Hepatocyte (in vitro differentiated cells): Measurements from ENCODE around the gene RALBP1. TPM values are rescaled to one million over a fixed set of nuclear protein-coding genes. Genes with fewer than 3 reads are reported as not detected.

ENCODE experiments used
- DNase-seq: peaks from one replicate; pipeline ENCODE4 v3.0.0-alpha.2; 2016; ENCODE audit warnings: low spot score
- H2AFZ ChIP-seq: fragments of 200-600 bp; sonication (generic); 2 replicates; pipeline ENCODE4 v1.6.0; 2016; ENCODE audit warnings: antibody characterized with exemption, mild to moderate bottlenecking
- H3K27ac ChIP-seq: fragments of 200-600 bp; sonication (generic); 2 replicates; pipeline ENCODE4 v1.5.1; 2016; ENCODE audit warnings: mild to moderate bottlenecking
- H3K27me3 ChIP-seq: fragments of 200-600 bp; sonication (generic); 2 replicates; pipeline ENCODE4 v1.6.1; 2016
- H3K36me3 ChIP-seq: fragments of 200-600 bp; sonication (generic); replicated peaks from 2 replicates; pipeline ENCODE4 v1.5.1; 2016; ENCODE audit warnings: low read depth; ENCODE audit not compliant: insufficient read depth
- H3K4me1 ChIP-seq: fragments of 200-600 bp; sonication (generic); 2 replicates; pipeline ENCODE4 v1.5.1; 2016; ENCODE audit warnings: mild to moderate bottlenecking, moderate library complexity; ENCODE audit not compliant: insufficient read depth
- H3K4me2 ChIP-seq: fragments of 200-600 bp; sonication (generic); 2 replicates; pipeline ENCODE4 v1.6.0; 2016
- H3K4me3 ChIP-seq: fragments of 200-600 bp; sonication (generic); 2 replicates; pipeline ENCODE4 v1.5.1; 2016; ENCODE audit warnings: mild to moderate bottlenecking
- H3K79me2 ChIP-seq: fragments of 200-600 bp; sonication (generic); 2 replicates; pipeline ENCODE4 v1.6.0; 2017; ENCODE audit warnings: mild to moderate bottlenecking
- H3K9me2 ChIP-seq: fragments of 200-600 bp; sonication (generic); replicated peaks from 2 replicates; pipeline ENCODE4 v1.6.0; 2017; ENCODE audit warnings: mild to moderate bottlenecking; ENCODE audit not compliant: insufficient read depth
- H3K9me3 ChIP-seq: fragments of 200-600 bp; sonication (generic); 2 replicates; pipeline ENCODE4 v1.5.1; 2016; ENCODE audit warnings: low read depth, mild to moderate bottlenecking
- H4K20me1 ChIP-seq: fragments of 200-600 bp; sonication (generic); 2 replicates; pipeline ENCODE4 v1.6.0; 2016; ENCODE audit warnings: mild to moderate bottlenecking; ENCODE audit not compliant: insufficient read depth, poor library complexity, severe bottlenecking
- CTCF ChIP-seq: fragments of 200-600 bp; sonication (generic); IDR thresholded peaks from 2 replicates; pipeline ENCODE4 v1.5.1; 2016; ENCODE audit warnings: antibody characterized with exemption, mild to moderate bottlenecking; ENCODE audit not compliant: poor library complexity
- EZH2 ChIP-seq: fragments of 200-600 bp; sonication (generic); IDR thresholded peaks from 2 replicates; pipeline ENCODE4 v1.6.1; 2016; ENCODE audit warnings: antibody characterized with exemption, mild to moderate bottlenecking, borderline replicate concordance
- EZH2phosphoT487 ChIP-seq: fragments of 200-600 bp; sonication (generic); IDR thresholded peaks from one replicate; pipeline ENCODE4 v1.6.1; 2018; ENCODE audit warnings: antibody characterized with exemption, mild to moderate bottlenecking, low read depth, moderate library complexity; ENCODE audit not compliant: unreplicated experiment, severe bottlenecking
- WGBS: methylation state at CpG from one replicate; pipeline ENCODE4 v1.1.6; 2016; ENCODE audit warnings: low lambda C conversion rate; ENCODE audit errors: missing lambda C conversion rate; 5-methylcytosine and 5-hydroxymethylcytosine counted together
- polyA plus RNA-seq: library from polyadenylated mRNA; unstranded; fragments of >200 nt; fragmentation: Nextera tagmentation; extraction: Ambion mirVana; gene quantifications from 2 replicates; pipeline ENCODE4 v1.2.1, GENCODE V29; 2016
- total RNA-seq: library from RNA; depleted of rRNA; stranded (reverse); fragments of >200 nt; gene quantifications from 2 replicates; pipeline ENCODE4 v1.2.3, GENCODE V29; 2014

RALBP1 gene
- total and polyA plus RNA-seq, 2 experiments from 2014 or later = 41.3 to 55.0 TPM

- peak overlapping the region; percentile 45 for H2AFZ ChIP-seq
- peak overlapping the region; percentile 80 for H3K27ac ChIP-seq
- peak overlapping the region; percentile 56 for H3K4me2 ChIP-seq
- H3K4me1 ChIP-seq = peaks cover 4% of the 10 kb centered on the region
- no peak overlapping the region for H3K4me3 ChIP-seq
- H3K9me2 ChIP-seq = no peaks in the 10 kb centered on the region
- H3K9me3 ChIP-seq = no peaks in the 10 kb centered on the region
- TF ChIP-seq EZH2phosphoT487 (no peak), CTCF (no peak), EZH2 (no peak)
- no peak for DNase-seq
- H3K36me3 ChIP-seq = no peaks in the 10 kb centered on the region
- H3K27me3 ChIP-seq = no peaks in the 10 kb centered on the region
- H4K20me1 ChIP-seq = no peaks in the 10 kb centered on the region
- no peaks in the 10 kb centered on the region for H3K79me2 ChIP-seq
- WGBS = 48% methylated on average over 10 of the region's 10 CpGs
Observed at GRCh38 chr18:9433671-9434121, 41.6 kb upstream of the RALBP1 start.

GRCh38 chr18:9434122-9434701 is 41.1 kb upstream of the RALBP1 start:
- Histone ChIP-seq H3K4me2 (peak overlapping the region; percentile 56), H3K9me3 (no peaks in the 10 kb centered on the region), H2AFZ (peak overlapping the region; percentile 45), H3K36me3 (no peaks in the 10 kb centered on the region), H3K9me2 (no peaks in the 10 kb centered on the region), H3K79me2 (no peaks in the 10 kb centered on the region), H3K4me1 (peaks cover 4% of the 10 kb centered on the region), H3K27me3 (no peaks in the 10 kb centered on the region), H4K20me1 (no peaks in the 10 kb centered on the region), H3K4me3 (no peak overlapping the region), H3K27ac (peak overlapping the region; percentile 80)
- TF ChIP-seq EZH2 = no peak
- TF ChIP-seq EZH2phosphoT487 = no peak
- no peak for TF ChIP-seq CTCF
- 82% methylated on average over 17 of the region's 18 CpGs for WGBS
- no peak for DNase-seq

GRCh38 chr18:9435041-9435440 is 40.3 kb upstream of the RALBP1 start:
- 99% methylated on average over 17 of the region's 17 CpGs for WGBS
- DNase-seq = no peak

More at GRCh38 chr18:9435041-9435440, 40.3 kb upstream of the RALBP1 start:
- Histone ChIP-seq H3K27me3 (no peaks in the 10 kb centered on the region), H2AFZ (no peak overlapping the region), H3K4me3 (no peak overlapping the region), H3K4me1 (peaks cover 4% of the 10 kb centered on the region), H4K20me1 (no peaks in the 10 kb centered on the region), H3K27ac (no peak overlapping the region), H3K36me3 (no peaks in the 10 kb centered on the region), H3K9me2 (no peaks in the 10 kb centered on the region), H3K4me2 (no peak overlapping the region), H3K9me3 (no peaks in the 10 kb centered on the region), H3K79me2 (no peaks in the 10 kb centered on the region)
- TF ChIP-seq CTCF (no peak), EZH2phosphoT487 (no peak), EZH2 (no peak)
